DOHH2 (cell line): Measurements from ENCODE around the gene DCDC2C.

Source experiments
- H3F3A ChIP-seq: fragments of 200-600 bp; sonication (generic), shearing (Covaris generic); 2 replicates; pipeline ENCODE4 v1.6.0; 2016; ENCODE audit warnings: antibody characterized with exemption, mild to moderate bottlenecking; ENCODE audit not compliant: control insufficient read depth, insufficient read depth
- H3K27ac ChIP-seq: fragments of 200-600 bp; sonication (generic); 2 replicates; pipeline ENCODE4 v1.5.1; 2014; ENCODE audit warnings: low read depth, mild to moderate bottlenecking, low read length, moderate library complexity
- H3K27me3 ChIP-seq: fragments of 200-600 bp; sonication (generic); 2 replicates; pipeline ENCODE4 v1.6.1; 2014; ENCODE audit warnings: mild to moderate bottlenecking, low read length, mixed read lengths; ENCODE audit not compliant: control insufficient read depth
- H3K36me3 ChIP-seq: fragments of 200-600 bp; sonication (generic); 2 replicates; pipeline ENCODE4 v1.6.1; 2014; ENCODE audit warnings: mild to moderate bottlenecking, low read length, moderate library complexity, mixed read lengths; ENCODE audit not compliant: control insufficient read depth
- H3K4me1 ChIP-seq: fragments of 200-600 bp; sonication (generic); 2 replicates; pipeline ENCODE4 v1.6.1; 2014; ENCODE audit warnings: mild to moderate bottlenecking, low read length, mixed read lengths; ENCODE audit not compliant: control insufficient read depth
- H3K4me2 ChIP-seq: fragments of 200-600 bp; sonication (generic); 2 replicates; pipeline ENCODE4 v1.6.0; 2014; ENCODE audit warnings: mild to moderate bottlenecking, low read length, moderate library complexity
- H3K4me3 ChIP-seq: fragments of 200-600 bp; sonication (generic); 2 replicates; pipeline ENCODE4 v1.5.1; 2014; ENCODE audit warnings: mild to moderate bottlenecking, low read length, mixed read lengths
- H3K79me2 ChIP-seq: fragments of 200-600 bp; sonication (generic); 2 replicates; pipeline ENCODE4 v1.6.1; 2014; ENCODE audit warnings: mild to moderate bottlenecking, low read length, mixed read lengths; ENCODE audit not compliant: control insufficient read depth
- H3K9me2 ChIP-seq: fragments of 200-600 bp; sonication (generic); replicated peaks from 2 replicates; pipeline ENCODE4 v1.6.1; 2014; ENCODE audit warnings: mild to moderate bottlenecking, low read length, mixed read lengths; ENCODE audit not compliant: control insufficient read depth
- H3K9me3 ChIP-seq: fragments of 200-600 bp; sonication (generic); 2 replicates; pipeline ENCODE4 v1.6.1; 2014; ENCODE audit warnings: antibody characterized with exemption, low read length, mixed read lengths; ENCODE audit not compliant: control insufficient read depth, insufficient read depth
- H4K20me1 ChIP-seq: fragments of 200-600 bp; sonication (generic); 2 replicates; pipeline ENCODE4 v1.6.0; 2014; ENCODE audit warnings: low read depth, mild to moderate bottlenecking, antibody characterized with exemption, low read length, moderate library complexity; ENCODE audit not compliant: control insufficient read depth, insufficient read depth
- EZH2phosphoT487 ChIP-seq: fragments of 200-600 bp; sonication (generic); IDR thresholded peaks from 2 replicates; pipeline ENCODE4 v1.6.1; 2017; ENCODE audit warnings: borderline replicate concordance, mild to moderate bottlenecking, antibody characterized with exemption, low read length, moderate library complexity, mixed read lengths
- TF ChIP-seq, protein P1 (sequence below): fragments of 200-600 bp; sonication (generic); IDR thresholded peaks from one replicate; pipeline ENCODE4 v1.5.1; 2014; ENCODE audit warnings: antibody characterized with exemption, mild to moderate bottlenecking, low read depth, low read length; ENCODE audit not compliant: poor library complexity, severe bottlenecking

DCDC2C gene

DNA sequence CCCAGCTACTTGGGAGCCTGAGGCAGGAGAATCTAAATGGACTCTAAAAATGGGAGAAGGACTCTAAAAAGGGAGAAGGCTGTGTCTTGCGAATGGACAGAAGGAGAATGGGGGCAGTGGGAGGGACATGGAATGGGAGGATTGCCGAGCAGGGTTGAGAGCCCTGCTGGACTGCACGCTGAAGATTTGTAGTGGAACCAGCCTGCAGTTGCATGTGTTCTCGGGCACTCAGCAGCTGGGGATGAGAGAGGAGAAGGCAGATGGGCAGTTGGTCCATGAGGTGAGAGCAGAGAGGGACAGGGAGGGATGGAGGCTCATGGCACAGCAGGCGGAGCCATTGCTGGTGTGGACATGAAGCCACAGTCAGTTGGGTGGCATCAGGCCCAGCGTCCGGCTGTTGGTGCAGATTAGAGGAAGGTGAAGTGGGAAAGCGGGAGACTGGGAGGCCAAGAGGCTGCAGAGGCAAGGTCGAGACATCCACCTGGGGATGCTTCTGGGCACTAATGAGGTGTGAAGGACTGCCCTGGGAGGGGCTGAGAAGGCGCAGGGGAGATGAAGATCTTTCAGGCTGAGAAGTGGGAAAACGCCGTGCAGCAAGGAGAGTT lies 40.7 kb downstream of the DCDC2C start:
- H4K20me1 ChIP-seq: no peaks in the 10 kb centered on the region
- no peaks in the 10 kb centered on the region for H3K27me3 ChIP-seq
- H3K4me2 ChIP-seq: no peak overlapping the region
- TF ChIP-seq, protein P1, sequence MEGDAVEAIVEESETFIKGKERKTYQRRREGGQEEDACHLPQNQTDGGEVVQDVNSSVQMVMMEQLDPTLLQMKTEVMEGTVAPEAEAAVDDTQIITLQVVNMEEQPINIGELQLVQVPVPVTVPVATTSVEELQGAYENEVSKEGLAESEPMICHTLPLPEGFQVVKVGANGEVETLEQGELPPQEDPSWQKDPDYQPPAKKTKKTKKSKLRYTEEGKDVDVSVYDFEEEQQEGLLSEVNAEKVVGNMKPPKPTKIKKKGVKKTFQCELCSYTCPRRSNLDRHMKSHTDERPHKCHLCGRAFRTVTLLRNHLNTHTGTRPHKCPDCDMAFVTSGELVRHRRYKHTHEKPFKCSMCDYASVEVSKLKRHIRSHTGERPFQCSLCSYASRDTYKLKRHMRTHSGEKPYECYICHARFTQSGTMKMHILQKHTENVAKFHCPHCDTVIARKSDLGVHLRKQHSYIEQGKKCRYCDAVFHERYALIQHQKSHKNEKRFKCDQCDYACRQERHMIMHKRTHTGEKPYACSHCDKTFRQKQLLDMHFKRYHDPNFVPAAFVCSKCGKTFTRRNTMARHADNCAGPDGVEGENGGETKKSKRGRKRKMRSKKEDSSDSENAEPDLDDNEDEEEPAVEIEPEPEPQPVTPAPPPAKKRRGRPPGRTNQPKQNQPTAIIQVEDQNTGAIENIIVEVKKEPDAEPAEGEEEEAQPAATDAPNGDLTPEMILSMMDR: no peak
- TF ChIP-seq EZH2phosphoT487: no peak
- H3K9me3 ChIP-seq: no peaks in the 10 kb centered on the region
- no peak overlapping the region for H3K27ac ChIP-seq
- no peak overlapping the region for H3K4me3 ChIP-seq
- H3F3A ChIP-seq: no peaks in the 10 kb centered on the region
- no peaks in the 10 kb centered on the region for H3K36me3 ChIP-seq
- no peaks in the 10 kb centered on the region for H3K9me2 ChIP-seq
- H3K4me1 ChIP-seq: no peaks in the 10 kb centered on the region
- H3K79me2 ChIP-seq: no peaks in the 10 kb centered on the region

DNA sequence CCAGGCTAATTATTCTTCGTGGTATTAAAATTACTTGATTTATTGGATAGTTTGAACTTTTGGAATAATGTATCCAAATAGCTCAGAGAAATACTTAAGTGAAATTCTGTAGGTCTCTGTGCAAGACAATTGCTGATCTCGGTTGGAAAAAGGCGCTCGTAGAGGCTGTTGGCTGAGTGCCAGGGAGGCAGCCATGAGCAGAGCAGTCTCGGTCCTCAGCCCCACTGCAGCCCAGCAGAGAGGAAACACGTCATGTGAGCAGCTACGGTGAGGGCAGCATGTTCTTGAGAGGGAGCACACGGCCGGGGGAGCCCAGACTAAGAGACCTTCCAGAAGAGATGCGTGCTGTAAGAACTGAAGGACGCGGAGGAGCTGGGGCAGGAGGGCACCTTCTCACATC lies 42.5 kb downstream of the DCDC2C start:
- H3K4me3 ChIP-seq: no peak overlapping the region
- H3F3A ChIP-seq: no peaks in the 10 kb centered on the region
- TF ChIP-seq, protein P1: no peak
- TF ChIP-seq EZH2phosphoT487: no peak
- H3K4me1 ChIP-seq: no peaks in the 10 kb centered on the region
- H3K4me2 ChIP-seq: no peak overlapping the region
- H3K27me3 ChIP-seq: no peaks in the 10 kb centered on the region
- no peaks in the 10 kb centered on the region for H3K9me2 ChIP-seq
- H3K9me3 ChIP-seq: no peaks in the 10 kb centered on the region
- H3K79me2 ChIP-seq: no peaks in the 10 kb centered on the region
- no peaks in the 10 kb centered on the region for H4K20me1 ChIP-seq
- no peaks in the 10 kb centered on the region for H3K36me3 ChIP-seq
- no peak overlapping the region for H3K27ac ChIP-seq

DNA sequence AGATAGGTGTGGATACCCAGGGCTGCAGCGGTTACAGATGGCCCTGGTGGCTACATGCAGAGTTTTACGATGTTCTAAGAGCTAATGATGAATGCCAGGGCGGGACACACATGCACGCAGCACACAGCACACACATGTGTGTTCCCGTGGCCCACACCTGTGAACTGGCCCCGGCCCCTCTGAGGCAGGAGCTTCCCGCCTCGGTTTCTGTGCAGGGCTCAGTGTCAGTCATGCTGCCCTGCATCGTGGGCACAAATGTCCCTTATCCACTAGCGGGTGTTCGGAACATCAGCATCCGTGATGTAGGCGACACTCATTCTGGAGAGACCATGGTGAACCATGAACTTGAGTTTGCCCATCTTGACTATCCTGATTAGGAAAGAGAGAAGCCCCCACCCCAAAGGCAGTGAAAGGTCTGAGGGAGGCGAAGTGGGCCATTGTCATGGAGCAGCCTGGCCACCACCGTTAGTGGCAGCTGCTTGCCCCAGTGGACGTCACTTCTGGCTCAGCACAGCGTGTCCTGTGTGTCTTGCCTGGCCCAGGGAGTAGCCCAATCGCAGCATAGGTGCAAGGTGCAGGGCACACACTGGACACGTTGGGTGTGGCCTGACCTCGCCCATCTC lies 43.8 kb downstream of the DCDC2C start:
- Histone ChIP-seq H3K27ac (no peak overlapping the region), H3K27me3 (no peaks in the 10 kb centered on the region), H3K9me2 (no peaks in the 10 kb centered on the region), H3K4me1 (no peaks in the 10 kb centered on the region), H3K4me2 (no peak overlapping the region), H3K4me3 (no peak overlapping the region), H3K9me3 (no peaks in the 10 kb centered on the region), H3F3A (no peaks in the 10 kb centered on the region), H4K20me1 (no peaks in the 10 kb centered on the region), H3K36me3 (no peaks in the 10 kb centered on the region), H3K79me2 (no peaks in the 10 kb centered on the region)
- TF ChIP-seq, protein P1: no peak
- TF ChIP-seq EZH2phosphoT487: no peak
